Right hindlimb (tissue), 1 donor: ENCODE data around the gene TMEM247.

Experiments used
- DNase-seq: peaks from one replicate; pipeline ENCODE4 v3.0.0-alpha.2; 2018

Gene TMEM247

GRCh38 chr2:46490521-46491141 lies 11.3 kb downstream of the TMEM247 start:
- peak; percentile 75 for DNase-seq

- no peak for DNase-seq
These were observed 12.9 kb downstream of the TMEM247 start for GRCh38 chr2:46492301-46492700.

DNA sequence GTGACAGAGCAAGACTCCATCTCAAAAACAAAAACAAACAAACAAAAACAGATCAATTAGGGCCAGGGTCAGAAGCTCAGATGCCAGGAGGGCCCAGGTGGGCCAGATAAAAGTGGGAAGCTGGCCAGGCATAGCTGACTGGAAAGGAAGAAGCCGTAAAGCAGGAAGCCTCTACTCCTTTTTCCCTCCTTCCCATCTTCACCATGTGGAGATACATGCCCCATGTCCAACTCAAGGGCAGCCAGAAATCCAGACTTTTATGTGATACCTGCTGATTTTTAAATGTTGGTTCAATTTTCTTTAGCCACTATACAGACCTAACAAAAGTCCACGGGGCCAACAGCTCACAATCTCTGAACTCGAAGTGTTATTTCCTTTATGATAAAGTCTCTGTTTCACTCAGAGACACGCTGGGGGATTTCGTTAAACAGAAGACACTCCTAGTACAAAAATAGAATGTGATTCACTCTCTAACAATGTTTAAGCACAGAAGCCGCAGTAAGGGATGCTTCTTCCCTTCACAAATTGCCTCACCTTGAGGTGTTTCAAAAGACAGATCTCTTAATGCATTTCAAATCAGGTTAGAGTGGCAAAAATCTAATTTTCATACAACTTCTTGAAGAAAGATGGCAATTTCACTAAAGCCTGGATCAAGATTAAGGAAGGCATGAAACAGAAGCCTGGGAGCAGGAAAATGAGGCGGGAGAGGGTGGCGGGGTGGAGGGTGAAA lies 14.0 kb downstream of the TMEM247 start:
- no peak for DNase-seq

DNA sequence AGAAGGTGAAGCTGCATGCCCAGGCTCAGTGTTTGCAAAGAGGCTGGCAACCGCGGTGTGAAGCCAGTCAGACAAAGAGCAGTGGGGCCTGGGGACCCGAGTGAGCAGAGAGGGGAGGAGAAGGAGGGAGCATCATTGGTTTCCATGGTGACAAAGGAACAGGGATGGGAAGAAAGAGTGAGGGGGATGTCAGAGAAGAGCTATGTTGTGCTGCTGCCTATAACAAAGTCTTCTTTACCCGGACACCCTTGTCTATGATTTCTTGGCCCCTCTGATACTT lies 14.5 kb downstream of the TMEM247 start:
- DNase-seq, result no peak

DNA sequence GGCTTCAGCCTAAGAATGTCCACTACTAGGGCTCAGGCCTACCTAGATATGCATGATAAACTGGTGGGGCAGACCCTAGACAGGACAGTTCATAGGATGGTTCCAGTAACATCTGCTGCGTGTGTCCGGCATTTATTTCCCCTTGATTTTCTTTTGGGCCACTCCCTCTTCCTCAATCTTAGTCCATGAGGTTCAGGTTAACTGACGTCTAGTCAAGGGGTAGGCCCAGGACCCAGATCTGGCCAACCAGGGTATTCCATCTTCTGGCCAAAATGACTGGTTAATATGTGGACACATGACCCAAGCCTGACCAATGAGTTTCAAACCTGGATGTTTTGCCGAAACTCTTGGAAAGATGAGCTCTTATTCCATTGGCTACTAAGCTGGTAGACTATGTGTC lies 15.2 kb downstream of the TMEM247 start:
- no peak for DNase-seq

DNA sequence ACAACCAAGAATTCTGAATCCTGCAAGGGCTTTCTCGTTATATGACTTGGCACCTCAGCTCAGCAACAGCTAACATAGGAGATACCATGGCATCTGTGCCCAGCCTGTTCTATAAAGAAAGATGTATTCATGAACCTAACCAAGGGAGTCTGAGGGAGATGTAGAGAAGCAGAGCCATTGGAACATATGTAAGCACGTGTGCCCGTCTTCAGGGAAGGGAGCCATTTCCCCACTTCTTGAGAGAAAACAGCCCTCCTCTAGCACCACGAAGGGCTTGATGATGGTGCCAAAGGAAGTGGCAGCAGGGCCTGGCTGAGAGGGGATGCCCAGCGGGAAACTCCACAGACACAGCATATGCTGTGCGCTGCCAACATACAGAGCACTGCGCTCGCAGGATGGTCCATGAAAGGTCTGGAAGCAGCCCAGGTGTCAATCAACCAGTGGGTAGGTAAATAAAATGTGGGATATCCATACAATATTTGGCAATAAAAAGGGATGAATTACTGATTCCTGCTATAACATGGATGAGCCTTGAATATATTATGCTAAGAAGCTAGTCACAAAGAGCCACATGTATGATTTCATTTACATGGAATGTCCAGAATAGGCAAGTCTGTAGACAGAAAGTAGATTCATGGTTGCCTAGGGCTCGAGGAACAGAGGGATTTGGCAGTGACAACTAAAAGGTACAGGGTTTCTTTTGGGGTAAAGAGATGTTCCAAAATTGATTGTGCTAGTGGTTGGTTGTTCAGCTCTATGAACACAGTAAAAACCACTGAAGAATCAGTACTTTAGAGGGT lies 16.1 kb downstream of the TMEM247 start:
- no peak for DNase-seq

DNA sequence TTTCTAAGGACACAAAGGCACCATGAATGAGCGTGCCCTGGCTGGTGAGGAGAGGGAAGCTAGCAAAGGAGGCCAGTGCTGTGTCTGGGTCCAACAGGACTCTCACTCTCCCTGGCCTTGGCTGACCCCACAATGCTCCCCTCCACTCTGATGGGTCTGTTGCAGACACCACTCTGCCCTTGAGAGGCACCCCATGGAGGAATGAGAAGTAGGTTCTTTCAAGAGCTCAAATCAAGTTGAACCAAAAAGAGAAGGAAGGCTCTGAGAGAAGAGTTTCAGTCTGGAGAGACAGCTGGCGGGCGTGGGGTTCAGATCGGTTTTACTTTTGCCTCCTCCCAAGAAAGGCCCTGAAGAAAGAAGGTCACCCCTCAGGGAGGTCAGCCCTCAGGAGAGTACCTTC lies 18.4 kb downstream of the TMEM247 start:
- no peak for DNase-seq

GRCh38 chr2:46498681-46499080 lies 19.3 kb downstream of the TMEM247 start:
- DNase-seq, result no peak

- no peak for DNase-seq
These were observed 20.0 kb downstream of the TMEM247 start for GRCh38 chr2:46499392-46499785.

GRCh38 chr2:46500801-46501200 lies 21.4 kb downstream of the TMEM247 start:
- no peak for DNase-seq

DNA sequence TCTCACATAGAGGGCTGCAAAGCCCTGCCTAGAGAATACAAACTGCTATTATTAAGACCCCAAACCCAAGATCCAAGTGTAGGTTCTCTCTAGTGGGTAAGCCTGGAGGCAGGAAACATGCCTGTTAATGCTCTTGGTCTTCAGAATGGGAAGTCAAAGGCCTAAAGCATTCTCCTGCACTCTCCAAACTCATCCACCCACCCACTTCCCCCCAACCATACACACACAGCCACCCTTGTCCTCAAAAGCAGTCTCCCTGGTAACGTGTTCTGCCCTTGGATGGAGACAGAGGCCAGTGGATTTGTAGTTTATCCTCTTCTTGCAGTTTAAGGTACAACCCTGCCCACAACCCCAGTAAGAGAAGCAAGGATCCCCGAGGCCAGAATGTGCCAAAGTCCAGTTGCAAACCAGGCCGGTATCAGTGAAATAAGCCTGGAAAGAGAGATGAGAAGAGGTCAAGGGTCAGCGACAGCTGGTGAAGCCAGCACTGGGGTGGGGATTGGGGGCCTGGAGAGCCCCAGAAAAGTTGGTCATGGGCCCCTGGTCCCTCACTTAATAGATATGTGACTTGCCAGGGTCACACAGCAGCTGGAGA lies 23.0 kb downstream of the TMEM247 start:
- no peak for DNase-seq

GRCh38 chr2:46503686-46504085 lies 24.3 kb downstream of the TMEM247 start:
- no peak for DNase-seq

DNA sequence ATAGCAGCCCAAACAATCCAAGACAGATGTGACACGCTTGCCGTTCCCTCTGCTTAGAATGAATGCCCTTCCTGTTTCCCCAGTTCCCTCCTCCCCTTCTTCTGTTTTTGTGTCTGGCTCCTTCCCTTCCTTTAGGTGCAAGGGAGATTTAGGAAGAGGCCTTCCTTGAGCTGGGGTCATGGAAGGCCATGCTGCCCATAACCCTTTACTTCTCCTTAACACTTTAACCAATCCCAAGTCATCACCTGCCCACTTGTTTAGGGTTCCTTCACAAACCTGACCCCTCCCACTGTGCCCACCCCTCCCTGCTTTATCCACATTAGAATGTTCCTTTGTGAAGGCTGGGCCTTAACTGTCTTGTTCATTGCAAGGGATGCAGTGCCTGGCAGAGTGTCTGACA lies 24.9 kb downstream of the TMEM247 start:
- DNase-seq, result no peak

DNA sequence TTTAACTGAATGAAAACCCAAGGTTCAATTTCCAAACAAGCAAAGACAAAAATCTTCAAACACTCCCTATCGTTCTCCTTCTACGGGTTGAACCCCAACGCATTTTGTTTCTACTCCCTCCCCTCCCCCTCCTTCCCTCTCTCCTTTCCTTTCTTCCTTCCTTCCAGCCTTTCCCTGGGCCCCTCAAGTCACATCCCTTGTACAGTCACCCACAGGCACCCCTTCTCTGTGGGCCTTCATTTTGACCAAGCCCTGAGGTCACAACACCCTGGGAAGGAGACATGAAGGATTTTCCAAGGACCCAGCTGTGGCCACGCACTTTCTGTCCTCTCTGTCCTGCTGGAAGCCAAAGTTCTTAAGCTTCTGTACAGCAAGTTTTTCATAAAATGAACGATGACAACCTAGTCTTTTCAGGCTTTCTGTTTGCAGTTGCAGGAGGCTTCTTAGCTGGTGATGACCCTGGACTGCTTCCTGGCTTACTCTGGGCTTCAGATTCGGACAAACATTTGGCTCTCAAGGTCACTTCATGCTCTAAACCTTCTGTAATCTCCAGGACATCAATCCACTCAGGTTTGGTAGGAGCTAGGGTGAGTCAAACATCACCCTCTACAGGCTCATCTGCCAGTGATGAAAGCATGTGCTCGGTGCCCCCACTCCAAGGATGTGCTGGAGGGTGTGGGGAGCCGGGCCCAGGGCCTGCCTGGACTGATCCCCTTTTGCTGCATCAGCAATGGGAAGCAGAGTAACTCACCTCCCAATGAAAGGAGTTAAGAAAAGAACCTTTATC lies 25.5 kb downstream of the TMEM247 start:
- DNase-seq, result no peak

GRCh38 chr2:46505472-46505783 lies 26.1 kb downstream of the TMEM247 start:
- DNase-seq, result no peak

DNA sequence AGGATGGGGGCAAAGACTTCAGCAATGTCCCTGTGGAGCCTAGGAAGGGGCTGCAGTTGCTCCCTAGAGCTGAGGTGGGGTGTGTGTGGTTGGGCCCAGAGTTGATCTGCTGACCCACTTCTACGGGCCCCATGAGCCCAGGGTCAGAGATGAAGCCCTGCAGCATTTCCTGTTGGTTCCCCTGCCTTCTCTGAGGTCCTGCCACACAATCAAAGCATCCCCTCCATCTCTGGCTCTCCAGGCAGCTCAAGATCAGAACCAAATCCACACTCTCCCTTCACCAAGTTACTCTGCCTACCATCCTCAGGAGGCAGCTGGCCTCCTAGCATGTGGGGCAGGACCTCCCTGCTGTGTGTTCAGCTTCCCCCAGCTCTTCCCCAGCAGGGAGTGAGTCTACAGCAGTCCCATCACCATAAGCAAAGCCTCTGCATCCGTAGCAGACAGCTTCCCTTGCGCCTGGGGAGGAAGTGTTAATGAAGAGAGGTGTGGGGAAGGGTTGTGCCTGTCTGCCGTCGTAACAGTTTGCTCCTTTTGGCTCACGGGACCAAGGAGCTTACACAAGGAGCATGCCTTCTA lies 26.9 kb downstream of the TMEM247 start:
- DNase-seq, result no peak

GRCh38 chr2:46508312-46508711 lies 28.9 kb downstream of the TMEM247 start:
- no peak for DNase-seq

- DNase-seq, result no peak
These were observed 29.4 kb downstream of the TMEM247 start for GRCh38 chr2:46508759-46509158.

GRCh38 chr2:46509804-46510203 lies 30.4 kb downstream of the TMEM247 start:
- no peak for DNase-seq

GRCh38 chr2:46510598-46511177 lies 31.3 kb downstream of the TMEM247 start:
- no peak for DNase-seq

GRCh38 chr2:46512185-46512584 lies 32.8 kb downstream of the TMEM247 start:
- no peak for DNase-seq

- DNase-seq, result no peak
These were observed 35.4 kb downstream of the TMEM247 start for GRCh38 chr2:46514738-46515137.
